Measurements from ENCODE around the gene GNPTG. TPM values are rescaled to one million over a fixed set of nuclear protein-coding genes. Genes with fewer than 3 reads are reported as not detected.
A peak's percentile ranks its signal among the peaks of the same experiment; 100 is the strongest.

Gene GNPTG
- polyA plus RNA-seq, 3 donors = 49.2 to 76.7 (median 65.5) TPM

DNA sequence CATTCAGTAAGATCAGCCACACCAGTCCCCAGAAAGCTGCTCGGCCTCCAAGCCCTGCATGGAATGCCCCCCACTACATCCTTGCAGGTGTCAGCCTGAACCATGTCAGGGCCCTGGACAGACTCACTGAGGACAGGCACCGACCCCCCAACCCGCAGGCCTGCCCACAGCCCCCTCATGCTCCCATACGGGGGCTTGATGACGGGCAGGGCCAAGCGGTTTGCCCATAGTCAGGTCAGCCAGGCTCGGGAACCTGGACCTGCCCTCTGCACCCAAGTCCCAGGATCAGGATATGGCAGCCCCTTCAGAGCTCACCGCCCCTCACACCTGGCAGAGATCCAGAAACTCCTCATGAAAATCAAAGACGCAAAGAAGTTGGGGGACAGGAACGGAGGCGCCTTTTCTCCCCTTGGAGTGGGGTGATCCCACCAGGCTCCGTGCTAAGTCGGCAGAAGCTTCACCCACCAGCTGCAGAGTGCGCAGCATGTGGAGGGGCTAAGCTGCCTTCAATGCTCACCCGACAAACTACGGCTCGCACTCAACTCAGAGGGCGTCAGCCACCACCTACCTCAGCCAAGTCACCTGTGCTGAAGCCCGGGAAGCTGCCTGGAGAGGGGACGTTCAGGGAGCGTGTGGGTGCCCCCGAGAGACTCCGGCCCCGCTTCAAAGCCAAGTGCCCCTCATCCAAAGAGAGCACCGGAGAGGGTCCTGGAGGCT, 26.5 kb downstream of the GNPTG start:
- no peak for DNase-seq (ENCODE audit: extremely low read depth in 1 of 11, low read depth in 9 of 11, low spot score in 4 of 11)

DNA sequence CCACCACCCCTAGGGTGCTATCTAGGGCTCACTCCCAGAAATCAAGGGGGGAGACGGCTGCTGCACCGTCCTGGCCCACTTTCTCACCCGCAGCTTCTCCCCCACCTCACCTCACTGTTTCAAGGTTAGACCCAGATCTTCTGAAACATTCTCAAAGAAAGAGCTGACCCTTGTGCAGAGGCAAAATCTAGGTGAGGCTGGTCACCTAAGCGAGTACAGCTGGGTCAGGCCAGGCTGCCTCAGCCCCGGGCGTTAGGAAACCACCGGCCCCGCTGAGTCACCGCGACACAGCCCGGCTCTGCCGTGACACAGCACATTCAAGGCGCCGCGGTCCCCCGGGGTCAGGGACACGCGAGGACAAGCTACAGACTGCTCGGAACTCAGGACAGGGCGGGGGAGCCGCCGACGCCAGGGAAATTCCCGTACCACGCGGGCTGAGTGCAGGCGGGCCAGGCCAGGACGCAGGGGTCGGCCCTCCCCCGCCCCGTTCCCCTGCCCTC, 27.1 kb downstream of the GNPTG start:
- DNase-seq (ENCODE audit: extremely low read depth in 1 of 11, low read depth in 9 of 11, low spot score in 4 of 11) = peak in 3 of 11 donors; percentile 18 to 28 (median 24)

DNA sequence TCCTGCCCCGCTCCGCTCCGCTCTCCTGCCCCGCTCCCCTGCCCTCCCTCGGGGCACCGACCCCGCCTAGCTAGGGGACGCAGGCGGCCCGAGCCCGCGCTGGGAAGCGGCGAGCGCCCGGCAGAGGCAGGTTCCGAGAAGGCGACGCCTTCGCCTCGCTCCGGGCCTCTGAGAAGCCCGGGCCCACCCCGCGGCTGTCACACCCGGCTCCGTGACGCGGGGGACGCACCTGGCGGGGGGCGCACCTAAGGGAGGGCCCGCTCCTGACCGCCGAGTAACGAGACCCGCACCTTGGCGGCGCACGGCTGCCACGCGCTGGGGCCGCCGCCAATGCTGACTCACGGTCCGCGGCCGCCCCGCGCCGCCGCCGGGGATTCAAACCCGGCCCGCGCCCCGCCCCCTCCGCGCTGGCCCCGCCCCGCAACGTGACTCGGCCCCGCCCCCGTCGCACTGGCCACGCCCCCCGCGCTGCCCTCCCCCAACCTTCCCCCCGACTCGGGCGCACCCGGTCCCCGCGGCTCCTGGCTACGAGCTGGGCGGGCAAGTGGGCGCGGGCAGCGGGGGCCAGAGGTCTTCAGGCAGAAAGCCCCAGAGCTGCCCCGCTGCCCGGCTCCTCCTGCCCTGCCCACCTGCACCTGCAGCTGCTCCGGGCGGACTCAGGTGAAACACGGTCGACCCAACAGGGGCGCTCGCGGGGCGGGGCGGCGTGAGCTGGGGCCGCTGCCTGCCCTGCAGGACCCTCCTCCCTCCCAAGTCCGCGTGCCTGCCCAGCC, 27.8 kb downstream of the GNPTG start:
- peak in 6 of 11 donors; percentile 20 to 36 (median 32) for DNase-seq (ENCODE audit: extremely low read depth in 1 of 11, low read depth in 9 of 11, low spot score in 4 of 11)

DNA sequence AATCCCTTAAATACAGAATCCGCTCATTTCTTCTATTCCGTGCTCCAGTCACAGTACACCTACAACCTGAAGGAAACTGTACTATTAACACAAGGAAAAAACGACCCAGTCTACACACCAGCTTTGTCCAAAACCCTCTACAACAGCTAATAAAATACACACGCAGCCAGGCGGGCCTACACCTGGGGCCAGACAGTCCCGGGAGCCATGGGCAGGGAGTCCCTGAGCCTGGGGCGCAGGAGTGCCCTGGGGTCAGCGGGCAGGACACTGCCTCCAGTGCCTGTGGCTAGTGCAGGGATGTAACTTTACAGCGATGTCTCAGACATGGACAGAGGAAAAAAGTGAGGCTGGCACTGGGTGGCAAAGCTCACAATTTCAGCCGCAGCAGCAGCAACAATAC, 28.5 kb downstream of the GNPTG start:
- DNase-seq (ENCODE audit: extremely low read depth in 1 of 11, low read depth in 9 of 11, low spot score in 4 of 11) = no peak

DNA sequence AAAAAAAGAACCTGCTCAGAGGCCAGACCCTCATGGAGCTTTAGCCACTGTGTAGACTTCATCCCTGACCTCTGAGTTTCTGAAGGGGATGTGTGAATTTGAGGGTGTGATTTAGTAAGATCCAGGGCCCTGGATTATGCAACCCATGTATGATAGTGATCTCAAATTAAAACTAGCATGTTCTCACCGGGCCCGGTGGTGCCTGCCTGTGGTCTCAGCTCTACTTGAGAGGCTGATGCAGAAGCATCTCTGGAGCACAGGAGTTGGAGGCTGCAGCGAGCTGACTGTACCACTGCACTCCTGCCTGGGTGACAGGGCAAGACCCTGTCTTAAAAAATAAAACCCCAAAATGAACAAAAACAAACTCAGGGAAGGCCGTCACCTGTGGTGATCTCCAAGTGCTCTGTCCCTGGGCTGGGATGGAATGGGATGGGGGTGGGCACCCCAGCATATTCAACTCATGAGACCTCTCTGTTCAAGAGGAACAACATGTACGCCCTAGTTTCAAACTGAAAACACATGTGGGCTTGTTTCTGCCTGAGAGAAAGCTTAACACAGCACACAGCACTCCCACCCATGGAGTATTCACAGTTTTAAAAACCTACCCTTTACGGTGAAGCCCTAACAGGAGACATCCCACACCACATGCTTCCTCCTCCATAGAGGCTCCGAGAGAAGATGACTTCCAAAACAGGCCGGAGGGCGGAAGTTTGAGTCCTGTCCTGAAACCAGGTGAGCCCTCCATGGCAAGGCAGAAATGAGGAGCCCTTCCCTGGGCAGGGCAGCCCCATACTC, 30.1 kb downstream of the GNPTG start:
- DNase-seq (ENCODE audit: extremely low read depth in 1 of 11, low read depth in 9 of 11, low spot score in 4 of 11) = no peak

DNA sequence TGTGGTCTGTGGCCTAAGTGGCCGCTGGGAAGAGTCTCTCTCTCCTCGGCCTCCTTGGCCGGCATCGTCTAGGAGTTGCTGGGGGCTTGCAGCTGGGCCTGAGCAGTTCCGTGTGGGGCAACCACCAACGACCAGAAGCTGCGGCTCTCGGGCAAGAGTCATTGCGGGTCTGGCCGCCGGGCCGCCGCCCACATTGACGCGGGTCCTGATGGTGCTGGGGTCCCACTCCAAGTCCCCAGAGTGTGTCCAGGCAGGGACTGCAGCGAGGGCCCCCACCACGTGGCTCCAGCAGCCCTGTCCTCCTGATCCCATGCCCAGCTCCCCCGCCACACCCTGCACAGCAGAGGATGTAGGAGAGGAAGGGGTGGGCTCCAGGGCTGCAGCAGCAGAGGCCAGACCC, 31.8 kb downstream of the GNPTG start:
- DNase-seq (ENCODE audit: extremely low read depth in 1 of 11, low read depth in 9 of 11, low spot score in 4 of 11) = no peak

DNA sequence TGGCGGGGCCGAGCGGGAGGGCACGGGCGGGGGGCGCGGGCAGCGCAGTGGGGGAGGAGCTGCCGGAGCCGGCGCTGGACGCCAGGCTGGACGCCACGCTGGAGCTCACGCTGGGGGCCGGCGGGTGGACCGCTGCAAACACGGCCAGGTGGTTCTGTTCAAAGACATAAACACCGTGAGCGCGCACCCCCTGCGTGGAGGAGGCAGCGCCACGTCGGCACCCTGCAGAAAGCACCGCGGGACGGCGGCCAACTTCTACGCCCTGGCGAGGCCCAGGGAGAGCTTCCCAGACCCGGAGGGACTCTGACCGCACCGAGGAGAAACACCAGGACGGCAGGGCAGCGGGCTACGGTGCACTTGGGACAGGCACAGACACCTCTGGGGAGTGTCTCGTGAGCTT, 33.5 kb downstream of the GNPTG start:
- DNase-seq (ENCODE audit: extremely low read depth in 1 of 11, low read depth in 9 of 11, low spot score in 4 of 11) = no peak

DNA sequence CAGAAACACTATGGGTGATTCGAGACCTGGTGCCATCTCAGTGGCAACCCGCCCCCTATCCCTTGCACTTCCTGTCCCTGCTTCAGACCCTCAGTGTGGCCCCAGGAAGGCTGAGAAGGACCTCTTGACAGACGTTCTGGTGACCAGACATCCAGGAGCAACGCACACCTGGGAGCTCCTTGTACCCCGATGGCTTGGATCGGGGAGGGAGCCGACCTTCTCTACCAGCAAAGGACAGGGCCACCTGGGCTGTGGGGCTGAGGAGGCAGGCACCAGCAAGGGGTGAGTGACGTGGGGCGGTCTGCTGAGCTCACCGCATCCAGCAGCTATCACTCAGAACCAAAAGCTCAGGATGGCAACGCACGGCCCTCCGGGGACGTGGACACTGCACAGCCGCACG, 35.6 kb downstream of the GNPTG start:
- DNase-seq (ENCODE audit: extremely low read depth in 1 of 11, low read depth in 9 of 11, low spot score in 4 of 11) = no peak

DNA sequence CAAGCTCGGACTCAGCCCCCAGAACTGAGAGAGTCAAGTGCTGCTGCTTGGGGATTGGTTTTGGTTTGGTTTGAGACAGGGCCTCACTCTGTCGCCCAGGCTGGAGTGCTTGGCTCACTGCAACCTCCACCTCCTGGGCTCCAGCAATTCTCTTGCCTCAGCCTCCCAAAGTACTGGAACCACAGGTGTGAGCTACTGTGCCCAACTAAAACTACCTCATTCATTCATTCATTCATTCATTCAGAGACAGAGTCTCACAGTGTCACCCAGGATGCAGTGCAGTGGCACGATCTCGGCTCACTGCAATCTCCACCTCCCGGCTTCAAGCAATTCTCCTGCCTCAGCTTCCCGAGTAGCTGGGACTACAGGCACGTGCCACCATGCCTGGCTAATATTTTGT, 38.0 kb downstream of the GNPTG start:
- DNase-seq (ENCODE audit: extremely low read depth in 1 of 11, low read depth in 9 of 11, low spot score in 4 of 11) = no peak

DNA sequence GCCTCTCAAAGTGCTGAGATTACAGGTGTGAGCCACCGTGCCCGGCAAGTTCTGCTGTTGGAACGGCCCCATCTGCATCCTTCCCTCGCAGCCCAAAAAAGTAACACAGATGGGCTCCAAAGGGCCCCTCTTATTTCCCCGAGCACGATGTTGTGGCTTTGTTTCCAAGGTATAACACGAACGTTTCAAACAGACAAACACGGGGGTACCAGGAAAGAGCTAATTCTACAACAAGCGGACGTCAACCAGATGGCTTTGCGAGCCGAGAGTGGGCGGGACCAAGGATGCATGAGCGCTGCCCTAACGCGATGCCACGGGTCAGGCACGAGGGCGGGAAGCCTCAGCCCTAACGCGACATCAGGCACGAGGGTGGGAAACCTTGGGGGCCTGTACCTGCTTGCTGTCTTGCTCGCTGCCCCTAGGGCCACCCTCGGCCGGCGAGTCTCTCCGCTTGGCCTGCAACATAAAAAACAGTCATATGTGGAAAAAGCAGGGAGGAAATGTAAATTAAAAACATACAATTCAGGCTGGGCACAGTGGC, 38.6 kb downstream of the GNPTG start:
- DNase-seq (ENCODE audit: extremely low read depth in 1 of 11, low read depth in 9 of 11, low spot score in 4 of 11) = no peak

DNA sequence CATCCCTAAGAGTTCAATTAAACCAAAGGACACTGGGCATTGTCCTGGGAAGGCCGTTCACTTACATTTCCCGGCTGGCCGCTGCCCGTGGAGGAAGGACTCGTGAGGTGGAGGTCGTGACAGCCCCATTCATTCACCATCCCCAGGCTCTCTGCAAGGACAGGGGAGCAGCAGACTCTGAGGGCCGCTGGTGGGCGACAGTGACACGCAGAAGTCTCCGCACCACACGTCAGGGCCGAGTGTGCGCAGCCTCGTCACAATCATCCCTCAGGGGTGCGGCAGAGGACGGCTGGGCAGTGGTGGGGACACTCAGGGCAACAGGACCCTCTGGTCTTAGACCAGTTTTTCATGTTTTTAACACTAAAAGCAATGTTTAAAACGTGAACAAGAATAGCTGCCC, 41.1 kb downstream of the GNPTG start:
- no peak for DNase-seq (ENCODE audit: extremely low read depth in 1 of 11, low read depth in 9 of 11, low spot score in 4 of 11)

DNA sequence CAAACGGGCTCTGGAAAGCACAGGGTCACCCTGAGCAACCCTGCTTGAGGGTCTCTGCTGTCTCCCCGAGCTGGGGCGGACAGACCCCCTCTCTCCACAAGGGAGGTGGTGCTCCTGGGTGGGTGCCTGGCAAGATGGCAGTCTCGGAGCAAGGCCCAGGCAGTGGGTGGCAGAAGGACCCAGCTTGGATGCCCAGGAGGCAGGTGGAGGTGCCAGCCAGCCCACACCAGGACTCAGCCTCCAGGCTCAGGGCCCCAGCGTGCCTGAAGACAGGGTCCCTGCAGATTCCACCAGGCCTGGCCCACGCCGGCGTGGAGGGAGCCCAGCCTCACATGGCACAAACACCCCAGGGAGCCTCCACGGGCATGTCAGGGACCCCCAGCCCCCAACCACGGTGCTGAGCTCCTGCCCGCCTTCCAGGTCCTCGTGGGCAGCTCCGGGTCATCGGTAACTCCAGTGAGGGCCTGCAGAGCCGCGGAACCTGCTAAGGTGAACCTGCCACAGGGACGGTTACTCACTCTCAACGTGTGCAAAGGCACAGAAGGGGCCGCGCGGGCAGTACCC, 42.0 kb downstream of the GNPTG start:
- DNase-seq (ENCODE audit: extremely low read depth in 1 of 11, low read depth in 9 of 11, low spot score in 4 of 11) = no peak

DNA sequence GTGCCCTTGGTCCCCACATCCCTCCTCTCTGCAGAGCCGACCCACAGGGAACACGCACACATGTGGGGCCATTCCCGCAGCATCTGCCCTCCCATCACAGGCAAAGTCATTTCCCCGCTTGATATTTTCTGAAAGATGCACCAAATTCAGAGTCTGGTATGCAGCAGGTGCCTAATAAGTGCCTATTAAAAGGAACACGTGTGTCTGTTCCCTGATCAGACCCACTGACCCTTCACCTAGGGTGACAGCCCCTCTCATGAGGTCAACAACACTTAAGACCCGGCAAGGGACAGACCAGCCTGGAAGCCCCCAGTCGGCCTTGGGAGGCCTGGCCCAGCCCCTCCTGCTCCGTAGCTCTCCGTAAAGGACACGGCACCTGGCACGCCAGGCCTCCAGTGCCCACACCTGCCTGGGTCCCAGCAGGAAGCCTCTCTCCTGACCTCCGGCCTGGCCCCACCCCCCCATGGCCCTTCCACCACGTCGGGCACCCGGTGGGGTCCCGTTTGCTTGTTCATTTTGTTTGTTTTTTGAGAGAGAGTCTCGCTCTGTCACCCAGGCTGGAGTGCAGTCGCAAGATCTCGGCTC, 42.7 kb downstream of the GNPTG start:
- DNase-seq (ENCODE audit: extremely low read depth in 1 of 11, low read depth in 9 of 11, low spot score in 4 of 11) = no peak

DNA sequence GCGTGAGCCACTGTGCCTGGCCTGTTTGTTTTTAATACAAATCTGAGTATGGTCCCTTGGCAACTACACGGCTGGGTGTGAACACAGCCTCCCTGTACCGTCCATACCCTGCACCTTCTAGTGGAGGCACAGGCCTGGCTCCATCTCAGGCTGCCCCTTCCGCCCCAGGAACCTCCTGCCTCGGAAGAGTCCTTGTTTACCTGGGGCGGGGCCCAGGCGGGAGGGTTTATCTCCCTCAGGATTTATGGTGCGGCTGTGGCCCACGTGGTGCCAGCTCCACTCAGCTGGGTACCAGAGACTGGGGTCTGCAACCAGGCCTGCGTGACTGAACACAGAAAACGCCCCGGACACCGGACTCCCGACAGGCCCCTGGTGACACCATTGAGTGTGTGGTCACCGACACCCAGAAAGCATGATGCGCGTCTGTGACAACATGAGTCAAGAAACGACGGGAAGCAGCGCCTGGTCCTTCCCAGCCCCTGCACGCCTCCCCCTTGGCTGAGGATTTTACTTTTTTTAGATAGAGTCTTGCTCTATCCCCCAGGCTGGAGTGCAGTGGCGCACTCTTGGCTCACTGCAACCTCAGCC, 43.8 kb downstream of the GNPTG start:
- no peak for DNase-seq (ENCODE audit: extremely low read depth in 1 of 11, low read depth in 9 of 11, low spot score in 4 of 11)

DNA sequence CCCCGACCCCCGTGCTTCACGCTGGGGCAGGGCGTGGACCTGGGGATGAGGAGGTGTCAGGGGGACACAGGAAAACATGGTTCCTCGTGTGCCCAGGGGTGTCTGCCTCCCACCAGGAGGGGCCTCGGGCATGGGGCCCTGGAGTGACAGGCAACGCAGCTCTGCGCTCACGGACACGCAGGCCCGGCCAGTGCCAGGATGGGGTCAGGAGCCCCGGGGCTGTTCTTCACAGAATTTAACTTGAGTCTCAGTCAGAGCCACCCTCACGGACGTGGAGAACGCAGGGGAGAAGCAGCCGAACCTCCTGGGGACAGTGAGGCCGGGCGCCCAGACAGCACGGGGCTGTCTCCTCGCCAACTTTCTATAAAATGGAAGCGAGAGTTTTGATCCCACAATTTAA, 46.0 kb downstream of the GNPTG start:
- no peak for DNase-seq (ENCODE audit: extremely low read depth in 1 of 11, low read depth in 9 of 11, low spot score in 4 of 11)

DNA sequence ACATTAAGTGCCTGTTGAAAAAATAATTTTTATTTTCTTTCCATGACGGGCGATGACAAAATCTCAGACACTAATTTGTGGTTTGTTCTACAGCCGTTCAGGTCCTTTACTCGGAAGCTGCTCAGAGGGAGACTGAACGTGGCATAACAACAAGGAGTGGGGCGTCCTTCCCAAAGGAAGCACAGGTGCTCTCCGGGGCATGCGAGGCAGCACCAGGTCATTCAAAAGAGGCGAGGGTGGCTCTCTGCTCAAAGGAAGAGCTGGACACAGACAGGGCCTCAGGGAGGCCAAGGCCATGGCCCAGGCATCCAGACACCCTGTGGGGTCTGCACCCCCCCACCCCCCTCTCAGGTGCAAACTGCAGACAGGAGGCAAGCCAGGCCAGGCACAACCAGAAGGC, 46.6 kb downstream of the GNPTG start:
- no peak for DNase-seq (ENCODE audit: extremely low read depth in 1 of 11, low read depth in 9 of 11, low spot score in 4 of 11)

DNA sequence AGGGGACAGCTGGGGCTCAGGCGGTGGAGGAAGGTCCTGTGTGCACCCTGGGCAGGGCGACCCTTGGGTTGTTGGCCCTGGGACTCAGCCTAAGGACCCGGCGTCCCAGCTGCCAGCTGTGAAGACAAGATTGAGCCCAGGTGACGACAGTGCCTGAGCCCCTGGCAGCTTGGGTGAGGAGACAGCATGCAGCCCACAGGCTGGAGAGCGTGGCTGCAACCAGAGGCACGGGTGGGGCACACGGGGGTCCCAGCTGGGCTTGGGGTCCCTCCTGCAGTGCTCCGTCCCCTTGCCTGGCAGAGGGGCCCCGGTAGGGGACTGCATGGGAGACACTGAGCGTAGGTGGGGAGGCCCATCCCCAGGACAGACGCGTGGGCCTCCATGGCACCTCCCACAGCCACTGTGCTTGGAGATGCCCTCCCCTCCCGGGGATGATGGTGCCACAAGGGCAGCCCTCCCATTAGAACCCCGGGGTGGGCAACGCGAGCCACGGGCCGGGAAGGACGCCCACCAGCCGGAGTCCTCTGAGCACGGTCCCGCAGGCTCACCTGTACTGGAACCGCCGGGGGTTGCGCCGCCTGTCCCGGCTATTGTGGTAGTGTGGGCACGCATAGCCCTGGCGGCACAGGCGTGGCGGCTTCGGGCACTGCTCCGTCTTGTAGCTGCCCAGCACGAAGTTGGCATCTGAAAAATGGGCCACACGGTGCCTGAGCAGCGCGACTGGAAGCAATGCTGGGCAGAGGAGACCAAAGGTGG, 47.3 kb downstream of the GNPTG start:
- no peak for DNase-seq (ENCODE audit: extremely low read depth in 1 of 11, low read depth in 9 of 11, low spot score in 4 of 11)
